ENCODE data around the gene EPHB2.

DNA sequence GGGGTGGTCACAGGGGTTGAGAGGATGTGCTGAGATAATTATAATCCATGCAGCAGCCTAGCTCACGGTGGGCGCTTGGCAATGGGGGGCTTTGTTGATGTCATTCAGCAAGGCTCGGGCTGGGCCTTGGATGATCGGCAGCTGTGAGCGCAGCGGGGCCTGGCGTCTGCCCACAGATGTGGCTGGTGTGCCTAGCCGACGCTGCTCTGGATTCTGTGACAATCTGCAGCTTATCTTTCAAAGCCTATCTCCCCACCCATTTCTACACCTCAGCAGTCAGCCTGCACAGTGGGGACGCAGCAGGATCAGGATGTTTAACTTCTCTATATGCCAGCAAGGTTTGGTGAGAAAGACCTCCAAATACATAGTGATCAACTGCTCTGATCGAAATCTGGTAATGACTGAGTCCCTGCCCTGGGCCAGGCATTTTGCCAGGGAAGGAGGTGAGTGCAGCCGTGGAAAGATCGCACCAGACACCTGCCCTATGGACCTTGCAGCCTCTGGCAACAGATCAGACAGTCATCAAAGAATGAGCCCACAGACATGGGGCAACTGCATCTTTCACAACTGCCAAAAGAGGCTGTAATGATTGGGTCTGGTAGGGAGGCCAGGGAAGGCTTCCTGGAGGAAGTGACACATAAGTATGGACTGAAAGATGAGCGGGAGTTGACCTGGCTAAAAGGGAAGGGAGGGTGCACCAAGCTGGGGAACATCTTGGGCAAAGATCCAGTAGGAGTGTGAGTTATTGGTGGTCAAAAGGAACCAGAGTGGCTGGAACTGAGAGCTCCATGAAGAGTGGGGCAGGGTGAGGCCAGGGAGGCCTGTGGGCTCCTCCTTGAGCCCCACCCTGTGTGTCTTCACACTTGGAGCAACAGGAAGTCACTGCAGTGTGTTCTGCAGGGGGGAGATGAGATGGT is 35.3 kb downstream of the EPHB2 start:
- TF ChIP-seq PAX8 (CRISPR knock-in tag; IDR thresholded peaks at IDR 0.05; ENCODE audit: borderline replicate concordance) (no peak), PATZ1 (CRISPR knock-in tag; IDR thresholded peaks at IDR 0.05) (no peak), REST (IDR thresholded peaks at IDR 0.05; ENCODE audit: borderline replicate concordance in 1 of 2, low read depth in 1 of 2, low read length in 2 of 2) (no peak), ZNF546 (CRISPR knock-in tag; conservative IDR thresholded peaks at IDR 0.05) (no peak)

Measured in HepG2 (cell line).